Activated CD8-positive, alpha-beta memory T cell treated with anti-CD3 and anti-CD28 coated beads, Interleukin-2, amount 50 U/mL, for 4 hours (primary cell): ENCODE results near the gene MYOD1.

ENCODE experiments used
- DNase-seq: peaks from one replicate; pipeline ENCODE4 v3.0.0-alpha.2; 2020

MYOD1 gene

GRCh38 chr11:17703951-17704350 is 15.4 kb upstream of the MYOD1 start:
- no peak for DNase-seq

- no peak for DNase-seq
Observed at GRCh38 chr11:17707830-17708229, 11.5 kb upstream of the MYOD1 start.

GRCh38 chr11:17711836-17712235 is 7.5 kb upstream of the MYOD1 start:
- no peak for DNase-seq

- DNase-seq, result no peak
Observed at GRCh38 chr11:17713851-17714250, 5.5 kb upstream of the MYOD1 start.

GRCh38 chr11:17714356-17714854 is 5.0 kb upstream of the MYOD1 start:
- DNase-seq, result no peak

- no peak for DNase-seq
Observed at GRCh38 chr11:17714870-17715269, 4.5 kb upstream of the MYOD1 start.

GRCh38 chr11:17716807-17717206 is 2.6 kb upstream of the MYOD1 start:
- no peak for DNase-seq

- DNase-seq, result no peak
Observed at GRCh38 chr11:17718015-17718414, 1.4 kb upstream of the MYOD1 start.

- no peak for DNase-seq
Observed at GRCh38 chr11:17718510-17718962, 835 bp upstream of the MYOD1 start.

- DNase-seq, result no peak
Observed at GRCh38 chr11:17719938-17720795, 796 bp downstream of the MYOD1 start.

GRCh38 chr11:17720796-17721171 is 1.4 kb downstream of the MYOD1 start:
- no peak for DNase-seq

GRCh38 chr11:17721242-17721999 is 2.0 kb downstream of the MYOD1 start:
- no peak for DNase-seq

GRCh38 chr11:17722000-17722643 is 2.8 kb downstream of the MYOD1 start:
- no peak for DNase-seq

- DNase-seq, result no peak
Observed at GRCh38 chr11:17724020-17724908, 4.9 kb downstream of the MYOD1 start.

GRCh38 chr11:17725174-17725573 is 5.8 kb downstream of the MYOD1 start:
- no peak for DNase-seq

GRCh38 chr11:17730137-17730536 is 10.8 kb downstream of the MYOD1 start:
- no peak for DNase-seq

- peak; percentile 39 for DNase-seq
Observed at GRCh38 chr11:17730608-17731462, 11.5 kb downstream of the MYOD1 start.

- no peak for DNase-seq
Observed at GRCh38 chr11:17733261-17733660, 13.9 kb downstream of the MYOD1 start.

GRCh38 chr11:17734418-17734911 is 15.1 kb downstream of the MYOD1 start, which contains the start of gene KCNC1:
Gene KCNC1 (plus strand): TSS chr11:17734781. CDS start chr11:17736003, 1,222 bp downstream.
- DNase-seq, result no peak

GRCh38 chr11:17734986-17735817 is 15.8 kb downstream of the MYOD1 start:
- no peak for DNase-seq
